Liver (tissue), 9 donors: ENCODE measurements around the gene H2BK1. TPM values are rescaled to one million over a fixed set of nuclear protein-coding genes. Genes with fewer than 3 reads are reported as not detected.

Experiments used
- DNase-seq: peaks from one replicate; pipeline ENCODE4 v3.0.0-alpha.2; 2017; ENCODE audit warnings: low spot score
- H3K27ac ChIP-seq, 2 donors: one replicate each; pipeline ENCODE4 v1.7.0; 2013; ENCODE audit warnings: inconsistent platforms in 2 of 2, low read length in 2 of 2, control low read depth in 1 of 2, low read depth in 1 of 2, mild to moderate bottlenecking in 1 of 2
- H3K27me3 ChIP-seq, 4 donors: one replicate each; pipeline versions ENCODE4 v1.6.1 to v1.7.0; 2013; ENCODE audit warnings: low read length in 3 of 4, inconsistent platforms in 1 of 4, mild to moderate bottlenecking in 1 of 4, moderate library complexity in 1 of 4; ENCODE audit not compliant: control insufficient read depth in 4 of 4, insufficient read depth in 4 of 4
- H3K36me3 ChIP-seq, 4 donors: one replicate each; pipeline versions ENCODE4 v1.6.1 to v1.7.0; 2013; ENCODE audit warnings: low read length in 3 of 4, mild to moderate bottlenecking in 3 of 4, low read depth in 1 of 4, moderate library complexity in 1 of 4; ENCODE audit not compliant: control insufficient read depth in 4 of 4, insufficient read depth in 3 of 4
- H3K4me1 ChIP-seq, 4 donors: one replicate each; pipeline versions ENCODE4 v1.6.1 to v1.7.0; 2013; ENCODE audit warnings: low read length in 3 of 4, mild to moderate bottlenecking in 3 of 4, moderate library complexity in 1 of 4; ENCODE audit not compliant: control insufficient read depth in 4 of 4, insufficient read depth in 4 of 4
- H3K4me3 ChIP-seq, 3 donors: one replicate each; pipeline versions ENCODE4 v1.6.1 to v1.7.0; 2013; ENCODE audit warnings: low read length in 3 of 3, control low read depth in 1 of 3, low read depth in 1 of 3, mild to moderate bottlenecking in 1 of 3
- H3K9ac ChIP-seq, 2 donors: one replicate each; pipeline ENCODE4 v1.7.0; 2013; ENCODE audit warnings: low read length in 2 of 2, mild to moderate bottlenecking in 2 of 2, moderate library complexity in 2 of 2, control low read depth in 1 of 2, low read depth in 1 of 2
- H3K9me3 ChIP-seq, 4 donors: one replicate each; pipeline versions ENCODE4 v1.6.1 to v1.7.0; 2013; ENCODE audit warnings: low read length in 3 of 4; ENCODE audit not compliant: control insufficient read depth in 4 of 4
- EGR1 ChIP-seq, 2 donors: IDR thresholded peaks; 2 replicates each; pipeline ENCODE4 v1.6.1; 2016 to 2018; ENCODE audit warnings: antibody characterized with exemption in 2 of 2, low read depth in 2 of 2
- GABPA ChIP-seq, 2 donors: IDR thresholded peaks in 1 of 2; conservative IDR thresholded peaks in 1 of 2; 2 replicates each; pipeline ENCODE4 v1.6.1; 2016; ENCODE audit warnings: antibody characterized with exemption in 2 of 2, mild to moderate bottlenecking in 1 of 2, moderate library complexity in 1 of 2
- HNF4A ChIP-seq, 2 donors: conservative IDR thresholded peaks; 2 replicates each; pipeline ENCODE4 v1.6.1; 2016; ENCODE audit warnings: antibody characterized with exemption in 2 of 2, mild to moderate bottlenecking in 2 of 2
- HNF4G ChIP-seq: IDR thresholded peaks from 2 replicates; pipeline ENCODE4 v1.6.1; 2016; ENCODE audit warnings: antibody characterized with exemption
- JUND ChIP-seq, 2 donors: IDR thresholded peaks; 2 replicates each; pipeline ENCODE4 v1.6.1; 2016; ENCODE audit warnings: antibody characterized with exemption in 2 of 2
- MAX ChIP-seq: IDR thresholded peaks from 2 replicates; pipeline ENCODE4 v1.6.1; 2016; ENCODE audit warnings: antibody characterized with exemption
- NR2F2 ChIP-seq: IDR thresholded peaks from 2 replicates; pipeline ENCODE4 v1.6.1; 2016; ENCODE audit warnings: antibody characterized with exemption
- RAD21 ChIP-seq, 2 donors: IDR thresholded peaks; 2 replicates each; pipeline ENCODE4 v1.6.1; 2016; ENCODE audit warnings: antibody characterized with exemption in 2 of 2, mild to moderate bottlenecking in 2 of 2
- RXRA ChIP-seq, 2 donors: IDR thresholded peaks; 2 replicates each; pipeline ENCODE4 v1.6.1; 2017 to 2018; ENCODE audit warnings: antibody characterized with exemption in 2 of 2, mild to moderate bottlenecking in 1 of 2
- SP1 ChIP-seq: IDR thresholded peaks from 2 replicates; pipeline ENCODE4 v1.6.1; 2018; ENCODE audit warnings: antibody characterized with exemption, mild to moderate bottlenecking
- TAF1 ChIP-seq: conservative IDR thresholded peaks from 2 replicates; pipeline ENCODE4 v1.6.1; 2016; ENCODE audit warnings: antibody characterized with exemption, mild to moderate bottlenecking
- YY1 ChIP-seq: IDR thresholded peaks from 2 replicates; pipeline ENCODE4 v1.6.1; 2016; ENCODE audit warnings: antibody characterized with exemption, mild to moderate bottlenecking
- ZBTB33 ChIP-seq: IDR thresholded peaks from 2 replicates; pipeline ENCODE4 v1.6.1; 2016; ENCODE audit warnings: antibody characterized with exemption
- WGBS: extraction: QIAGEN DNeasy Blood & Tissue Kit; methylation state at CpG from one replicate; pipeline ENCODE4 v1.1.7; 2013; 5-methylcytosine and 5-hydroxymethylcytosine counted together
- polyA plus RNA-seq, 2 donors: library from polyadenylated mRNA; stranded (reverse) in 1 of 2; unstranded in 1 of 2; fragments of 200-250 nt in 1 of 2; fragments of >200 nt in 1 of 2; fragmentation: Nextera tagmentation in 1 of 2; extraction: Ambion mirVana in 1 of 2; gene quantifications; one replicate each; pipeline versions ENCODE4 v1.2.1 to v1.2.3, GENCODE V29; 2013 to 2015
- total RNA-seq, 2 donors: library from RNA; depleted of rRNA; stranded (reverse); fragments of >200 nt; gene quantifications; one replicate each; pipeline ENCODE4 v1.2.3, GENCODE V29; 2014
- donor health status: healthy.
- donor health status: healthy.
- donor health status: healthy.
- donor health status: healthy.
- donor health status: healthy.

Gene H2BK1
- total and polyA plus RNA-seq, 4 donors: not detected

- Histone ChIP-seq H3K4me3 (no peak overlapping the region), H3K27me3 (no peaks in the 10 kb centered on the region), H3K9ac (no peak overlapping the region), H3K27ac (no peak overlapping the region), H3K4me1 (no peaks in the 10 kb centered on the region), H3K9me3 (no peaks in the 10 kb centered on the region), H3K36me3 (no peaks in the 10 kb centered on the region)
- TF ChIP-seq MAX (no peak), ZBTB33 (no peak), HNF4G (no peak), GABPA (IDR thresholded peaks at IDR 0.05 in 1 of 2, conservative IDR thresholded peaks at IDR 0.05 in 1 of 2) (no peak), JUND (IDR thresholded peaks at IDR 0.05) (no peak), RAD21 (IDR thresholded peaks at IDR 0.05) (no peak), HNF4A (conservative IDR thresholded peaks at IDR 0.05) (no peak)
- DNase-seq: no peak
- 77% methylated on average over 8 of the region's 8 CpGs for WGBS
Measured at GRCh38 chr7:151179287-151179860, 30.9 kb downstream of the H2BK1 start.

- TF ChIP-seq RXRA (IDR thresholded peaks at IDR 0.05) (no peak), GABPA (IDR thresholded peaks at IDR 0.05 in 1 of 2, conservative IDR thresholded peaks at IDR 0.05 in 1 of 2) (no peak), JUND (IDR thresholded peaks at IDR 0.05) (no peak), SP1 (no peak), EGR1 (IDR thresholded peaks at IDR 0.05; ENCODE audit: low read depth in 2 of 2) (no peak), MAX (no peak), TAF1 (no peak), YY1 (no peak), HNF4A (conservative IDR thresholded peaks at IDR 0.05) (no peak), NR2F2 (no peak), HNF4G (no peak)
- Histone ChIP-seq H3K9ac (no peak overlapping the region), H3K4me1 (no peaks in the 10 kb centered on the region), H3K4me3 (no peak overlapping the region), H3K36me3 (no peaks in the 10 kb centered on the region), H3K27ac (no peak overlapping the region), H3K9me3 (no peaks in the 10 kb centered on the region), H3K27me3 (no peaks in the 10 kb centered on the region)
- no peak for DNase-seq
- WGBS: 80% methylated on average over 2 of the region's 2 CpGs
Measured at GRCh38 chr7:151178831-151179230, 31.5 kb downstream of the H2BK1 start.

GRCh38 chr7:151178236-151178635 lies 32.1 kb downstream of the H2BK1 start:
- DNase-seq: no peak
- TF ChIP-seq SP1: no peak
- TF ChIP-seq GABPA (IDR thresholded peaks at IDR 0.05 in 1 of 2, conservative IDR thresholded peaks at IDR 0.05 in 1 of 2): no peak
- TF ChIP-seq HNF4A (conservative IDR thresholded peaks at IDR 0.05): no peak
- no peak for TF ChIP-seq YY1
- no peak for TF ChIP-seq NR2F2
- H3K4me1 ChIP-seq: no peaks in the 10 kb centered on the region
- H3K4me3 ChIP-seq: no peak overlapping the region
- H3K27me3 ChIP-seq: no peaks in the 10 kb centered on the region
- H3K9ac ChIP-seq: no peak overlapping the region
- no peaks in the 10 kb centered on the region for H3K36me3 ChIP-seq
- H3K9me3 ChIP-seq: no peaks in the 10 kb centered on the region
- H3K27ac ChIP-seq: no peak overlapping the region
- 86% methylated on average over 9 of the region's 9 CpGs for WGBS
